ENCODE data around the gene FOXM1.

GRCh38 chr12:2904260-2904659, 27.3 kb upstream of the FOXM1 start:
- TF ChIP-seq RAD21 (conservative IDR thresholded peaks at IDR 0.05): no peak
- TF ChIP-seq, protein P1, sequence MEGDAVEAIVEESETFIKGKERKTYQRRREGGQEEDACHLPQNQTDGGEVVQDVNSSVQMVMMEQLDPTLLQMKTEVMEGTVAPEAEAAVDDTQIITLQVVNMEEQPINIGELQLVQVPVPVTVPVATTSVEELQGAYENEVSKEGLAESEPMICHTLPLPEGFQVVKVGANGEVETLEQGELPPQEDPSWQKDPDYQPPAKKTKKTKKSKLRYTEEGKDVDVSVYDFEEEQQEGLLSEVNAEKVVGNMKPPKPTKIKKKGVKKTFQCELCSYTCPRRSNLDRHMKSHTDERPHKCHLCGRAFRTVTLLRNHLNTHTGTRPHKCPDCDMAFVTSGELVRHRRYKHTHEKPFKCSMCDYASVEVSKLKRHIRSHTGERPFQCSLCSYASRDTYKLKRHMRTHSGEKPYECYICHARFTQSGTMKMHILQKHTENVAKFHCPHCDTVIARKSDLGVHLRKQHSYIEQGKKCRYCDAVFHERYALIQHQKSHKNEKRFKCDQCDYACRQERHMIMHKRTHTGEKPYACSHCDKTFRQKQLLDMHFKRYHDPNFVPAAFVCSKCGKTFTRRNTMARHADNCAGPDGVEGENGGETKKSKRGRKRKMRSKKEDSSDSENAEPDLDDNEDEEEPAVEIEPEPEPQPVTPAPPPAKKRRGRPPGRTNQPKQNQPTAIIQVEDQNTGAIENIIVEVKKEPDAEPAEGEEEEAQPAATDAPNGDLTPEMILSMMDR (IDR thresholded peaks at IDR 0.05; ENCODE audit: poor library complexity, severe bottlenecking): no peak
- no peak for TF ChIP-seq POLR2AphosphoS5 (IDR thresholded peaks at IDR 0.05)
- no peak for TF ChIP-seq EP300 (conservative IDR thresholded peaks at IDR 0.05; ENCODE audit: poor library complexity, severe bottlenecking)
- no peak for TF ChIP-seq EZH2 (IDR thresholded peaks at IDR 0.05; ENCODE audit: borderline replicate concordance, insufficient read depth, low read length, poor library complexity, severe bottlenecking)
- TF ChIP-seq, protein P2, sequence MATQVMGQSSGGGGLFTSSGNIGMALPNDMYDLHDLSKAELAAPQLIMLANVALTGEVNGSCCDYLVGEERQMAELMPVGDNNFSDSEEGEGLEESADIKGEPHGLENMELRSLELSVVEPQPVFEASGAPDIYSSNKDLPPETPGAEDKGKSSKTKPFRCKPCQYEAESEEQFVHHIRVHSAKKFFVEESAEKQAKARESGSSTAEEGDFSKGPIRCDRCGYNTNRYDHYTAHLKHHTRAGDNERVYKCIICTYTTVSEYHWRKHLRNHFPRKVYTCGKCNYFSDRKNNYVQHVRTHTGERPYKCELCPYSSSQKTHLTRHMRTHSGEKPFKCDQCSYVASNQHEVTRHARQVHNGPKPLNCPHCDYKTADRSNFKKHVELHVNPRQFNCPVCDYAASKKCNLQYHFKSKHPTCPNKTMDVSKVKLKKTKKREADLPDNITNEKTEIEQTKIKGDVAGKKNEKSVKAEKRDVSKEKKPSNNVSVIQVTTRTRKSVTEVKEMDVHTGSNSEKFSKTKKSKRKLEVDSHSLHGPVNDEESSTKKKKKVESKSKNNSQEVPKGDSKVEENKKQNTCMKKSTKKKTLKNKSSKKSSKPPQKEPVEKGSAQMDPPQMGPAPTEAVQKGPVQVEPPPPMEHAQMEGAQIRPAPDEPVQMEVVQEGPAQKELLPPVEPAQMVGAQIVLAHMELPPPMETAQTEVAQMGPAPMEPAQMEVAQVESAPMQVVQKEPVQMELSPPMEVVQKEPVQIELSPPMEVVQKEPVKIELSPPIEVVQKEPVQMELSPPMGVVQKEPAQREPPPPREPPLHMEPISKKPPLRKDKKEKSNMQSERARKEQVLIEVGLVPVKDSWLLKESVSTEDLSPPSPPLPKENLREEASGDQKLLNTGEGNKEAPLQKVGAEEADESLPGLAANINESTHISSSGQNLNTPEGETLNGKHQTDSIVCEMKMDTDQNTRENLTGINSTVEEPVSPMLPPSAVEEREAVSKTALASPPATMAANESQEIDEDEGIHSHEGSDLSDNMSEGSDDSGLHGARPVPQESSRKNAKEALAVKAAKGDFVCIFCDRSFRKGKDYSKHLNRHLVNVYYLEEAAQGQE (IDR thresholded peaks at IDR 0.05; ENCODE audit: borderline replicate concordance): no peak
- TF ChIP-seq SMC3 (conservative IDR thresholded peaks at IDR 0.05; ENCODE audit: poor library complexity): no peak

Data from neural cell (in vitro differentiated cells).